Measurements from ENCODE around the gene PLA2G4D.

The PLA2G4D gene

GRCh38 chr15:42071717-42072116 is 22.6 kb downstream of the PLA2G4D start:
- DNase-seq (ENCODE audit: low spot score), result no peak

- DNase-seq (ENCODE audit: low spot score), result no peak
Measured at GRCh38 chr15:42070976-42071350, 23.4 kb downstream of the PLA2G4D start.

GRCh38 chr15:42070279-42070975 is 23.9 kb downstream of the PLA2G4D start:
- DNase-seq (ENCODE audit: low spot score), result no peak

- DNase-seq (ENCODE audit: low spot score), result no peak
Measured at GRCh38 chr15:42069496-42070278, 24.7 kb downstream of the PLA2G4D start.

- no peak for DNase-seq (ENCODE audit: low spot score)
Measured at GRCh38 chr15:42069025-42069424, 25.3 kb downstream of the PLA2G4D start.

- no peak for DNase-seq (ENCODE audit: low spot score)
Measured at GRCh38 chr15:42068601-42069000, 25.8 kb downstream of the PLA2G4D start.

GRCh38 chr15:42066764-42067415 is 27.5 kb downstream of the PLA2G4D start:
- no peak for DNase-seq (ENCODE audit: low spot score)

GRCh38 chr15:42065468-42065867 is 28.9 kb downstream of the PLA2G4D start:
- DNase-seq (ENCODE audit: low spot score), result no peak

GRCh38 chr15:42065033-42065432 is 29.3 kb downstream of the PLA2G4D start:
- peak; percentile 46 for DNase-seq (ENCODE audit: low spot score)

GRCh38 chr15:42064271-42064670 is 30.1 kb downstream of the PLA2G4D start:
- no peak for DNase-seq (ENCODE audit: low spot score)

GRCh38 chr15:42063122-42063848 is 31.1 kb downstream of the PLA2G4D start:
- no peak for DNase-seq (ENCODE audit: low spot score)

- no peak for DNase-seq (ENCODE audit: low spot score)
Measured at GRCh38 chr15:42062284-42062806, 32.0 kb downstream of the PLA2G4D start.

- DNase-seq (ENCODE audit: low spot score), result no peak
Measured at GRCh38 chr15:42060797-42061196, 33.6 kb downstream of the PLA2G4D start.

GRCh38 chr15:42060477-42060763 is 33.9 kb downstream of the PLA2G4D start:
- DNase-seq (ENCODE audit: low spot score), result no peak

- peak; percentile 72 for DNase-seq (ENCODE audit: low spot score)
Measured at GRCh38 chr15:42059661-42060476, 34.5 kb downstream of the PLA2G4D start.

GRCh38 chr15:42058791-42059190 is 35.6 kb downstream of the PLA2G4D start:
- DNase-seq (ENCODE audit: low spot score), result no peak

- DNase-seq (ENCODE audit: low spot score), result no peak
Measured at GRCh38 chr15:42057799-42058646, 36.3 kb downstream of the PLA2G4D start.

GRCh38 chr15:42056934-42057798 is 37.2 kb downstream of the PLA2G4D start:
- DNase-seq (ENCODE audit: low spot score), result peak; percentile 39

- no peak for DNase-seq (ENCODE audit: low spot score)
Measured at GRCh38 chr15:42053914-42054313, 40.4 kb downstream of the PLA2G4D start.

GRCh38 chr15:42053010-42053409 is 41.4 kb downstream of the PLA2G4D start:
- DNase-seq (ENCODE audit: low spot score), result no peak

Data from NAMALWA (cell line).